C4-2B (cell line): ENCODE results near the gene CD8B2.
"Not testable (repeated sequence)": the region's sequence is repeated elsewhere in the genome, so short reads cannot be mapped to it uniquely, and the experiment has no call there.

Source experiments
- CTCF ChIP-seq: fragments of 450-650 bp; conservative IDR thresholded peaks from 2 replicates; pipeline ENCODE4 v1.5.1; 2017; ENCODE audit warnings: mild to moderate bottlenecking
- ZFX ChIP-seq: fragments of 450-650 bp; IDR thresholded peaks from 2 replicates; pipeline ENCODE4 v1.6.1; 2017

DNA sequence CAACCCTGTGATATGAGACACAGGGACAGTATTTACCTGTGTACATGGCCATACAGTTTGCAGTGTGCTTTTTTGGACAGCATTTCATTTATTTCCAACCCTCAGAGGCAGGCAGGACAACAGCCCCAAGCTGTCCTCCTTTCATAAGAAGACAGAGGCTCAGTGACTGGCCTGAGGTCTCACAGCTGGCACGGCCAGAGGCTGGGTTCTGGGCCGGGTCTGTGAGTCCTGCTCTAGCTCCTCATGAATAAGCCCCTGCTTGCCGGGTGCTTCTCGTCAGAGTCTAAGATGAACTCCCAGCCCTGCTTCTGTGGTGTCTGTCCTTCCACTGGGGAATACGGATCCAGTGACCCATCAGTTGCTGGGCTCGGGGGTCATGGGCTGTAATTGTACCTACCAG is 2.5 kb downstream of the CD8B2 start:
- TF ChIP-seq ZFX, CTCF: not testable (repeated sequence)
